ENCODE data around the gene ACACA. TPM values are rescaled to one million over a fixed set of nuclear protein-coding genes. Genes with fewer than 3 reads are reported as not detected.

Gene ACACA
- total and polyA plus RNA-seq, 2 donors (not counting 3 experiments of a cell fraction or from before 2014, with no cell fraction given) = 55.3 to 124 TPM

GRCh38 chr17:37382056-37382455 lies 24.6 kb downstream of the ACACA start:
- FAIRE-seq (no peak), DNase-seq (ENCODE audit: low read depth, low spot score) (no peak)
- intact Hi-C loops (cut with micrococcal nuclease) = no loop called here
- Histone ChIP-seq H3K27me3 (ENCODE audit: control insufficient read depth in 2 of 2, insufficient read depth in 2 of 2, low read length in 2 of 2) (no peaks in the 10 kb centered on the region), H3K4me1 (ENCODE audit: control insufficient read depth, extremely low read depth, insufficient read depth, low read length) (peaks cover 6% of the 10 kb centered on the region), H3K9ac (replicated peaks; ENCODE audit: extremely low read depth, insufficient read depth, low read length) (no peak overlapping the region), H2AFZ (ENCODE audit: low read depth, low read length) (no peak overlapping the region), H3K4me3 (replicated peaks in 1 of 3; ENCODE audit: insufficient read depth in 1 of 3, low read depth in 1 of 3, low read length in 3 of 3) (no peak overlapping the region), H3K9me3 (replicated peaks; ENCODE audit: control insufficient read depth, insufficient read depth, low read length) (no peaks in the 10 kb centered on the region), H3K36me3 (ENCODE audit: control insufficient read depth in 2 of 2, extremely low read depth in 1 of 2, insufficient read depth in 2 of 2, low read length in 2 of 2) (no peaks in the 10 kb centered on the region), H3K27ac (ENCODE audit: insufficient read depth, low read depth, low read length) (no peak overlapping the region), H3K4me2 (ENCODE audit: insufficient read depth, low read length) (no peak overlapping the region), H4K20me1 (replicated peaks; ENCODE audit: control insufficient read depth, extremely low read depth, insufficient read depth, low read length) (no peaks in the 10 kb centered on the region), H3K79me2 (ENCODE audit: control insufficient read depth, insufficient read depth, low read length) (no peaks in the 10 kb centered on the region), H3K9me1 (replicated peaks; ENCODE audit: control insufficient read depth, extremely low read depth, insufficient read depth, low read length) (no peaks in the 10 kb centered on the region)
- dilution Hi-C loops (cut with MboI; ENCODE audit: extremely low pct_ligation_motif_present, low sequenced_read_pairs) = no loop called here
- BruUV-seq (replicated peaks) = no TSS peak
- ChIA-PET POLR2A (no interaction called here), CTCF (interaction anchor here (1.9 kb wide), 1 partner anchor 8 kb away, joined by 21 read pairs; no protein-coding TSS in a partner anchor)
- TF ChIP-seq FOS (IDR thresholded peaks at IDR 0.05; ENCODE audit: borderline replicate concordance, insufficient read depth, low read length) (no peak), MYC (IDR thresholded peaks at IDR 0.05; ENCODE audit: low read depth, low read length) (no peak), JUN (IDR thresholded peaks at IDR 0.05; ENCODE audit: borderline replicate concordance, insufficient read depth, insufficient read length, low read depth) (no peak), POLR2A (IDR thresholded peaks at IDR 0.05; ENCODE audit: low read depth, low read length) (no peak), POLR2AphosphoS5 (IDR thresholded peaks at IDR 0.05; ENCODE audit: insufficient read depth, low read depth, low read length) (no peak), CTCF (IDR thresholded peaks at IDR 0.05; ENCODE audit: extremely low read depth in 1 of 2, insufficient read depth in 1 of 2, low read depth in 1 of 2, low read length in 2 of 2) (no peak), EZH2 (IDR thresholded peaks at IDR 0.05; ENCODE audit: borderline replicate concordance, low read depth, low read length, severe bottlenecking) (no peak)

Data from endothelial cell of umbilical vein (primary cell).